KMS-11 (cell line): ENCODE data around the gene NUBP2.

ENCODE experiments used
- H2AFZ ChIP-seq: fragments of 200-600 bp; sonication (generic); 2 replicates; pipeline ENCODE4 v1.6.1; 2016; ENCODE audit warnings: antibody characterized with exemption, mixed run types, low read depth
- H3K27ac ChIP-seq: fragments of 200-600 bp; sonication (generic); 2 replicates; pipeline ENCODE4 v1.6.1; 2016; ENCODE audit warnings: mild to moderate bottlenecking, mixed run types
- H3K27me3 ChIP-seq: fragments of 200-600 bp; sonication (generic); 2 replicates; pipeline ENCODE4 v1.6.1; 2017; ENCODE audit warnings: mild to moderate bottlenecking, low read depth, mixed run types, moderate library complexity; ENCODE audit not compliant: insufficient read depth
- H3K36me3 ChIP-seq: fragments of 200-600 bp; sonication (generic); 2 replicates; pipeline ENCODE4 v1.6.1; 2017; ENCODE audit warnings: mild to moderate bottlenecking, mixed run types; ENCODE audit not compliant: insufficient read depth
- H3K4me1 ChIP-seq: fragments of 200-600 bp; sonication (generic); 2 replicates; pipeline ENCODE4 v1.6.1; 2016; ENCODE audit warnings: mild to moderate bottlenecking, low read depth, mixed run types; ENCODE audit not compliant: poor library complexity, severe bottlenecking
- H3K4me2 ChIP-seq: fragments of 200-600 bp; sonication (generic); 2 replicates; pipeline ENCODE4 v1.7.0; 2016; ENCODE audit warnings: mild to moderate bottlenecking, mixed run types
- H3K4me3 ChIP-seq: fragments of 200-600 bp; sonication (generic); IDR thresholded peaks from 2 replicates; pipeline ENCODE4 v1.6.1; 2017; ENCODE audit warnings: low read depth, low read length, mixed read lengths; ENCODE audit not compliant: insufficient read depth
- H3K79me2 ChIP-seq: fragments of 200-600 bp; sonication (generic); 2 replicates; pipeline ENCODE4 v1.6.1; 2016; ENCODE audit warnings: low read depth, mixed run types; ENCODE audit not compliant: insufficient read depth
- H3K9ac ChIP-seq: fragments of 200-600 bp; sonication (generic); 2 replicates; pipeline ENCODE4 v1.6.1; 2016; ENCODE audit warnings: mild to moderate bottlenecking, mixed run types
- H4K20me1 ChIP-seq: fragments of 200-600 bp; sonication (generic); 2 replicates; pipeline ENCODE4 v1.6.1; 2016; ENCODE audit warnings: mild to moderate bottlenecking, mixed run types; ENCODE audit not compliant: insufficient read depth
- CTCF ChIP-seq: fragments of 200-600 bp; sonication (generic); conservative IDR thresholded peaks from 2 replicates; pipeline ENCODE4 v1.6.1; 2017; ENCODE audit warnings: low read depth, mild to moderate bottlenecking, antibody characterized with exemption, low read length, moderate library complexity, mixed read lengths

Gene NUBP2

DNA sequence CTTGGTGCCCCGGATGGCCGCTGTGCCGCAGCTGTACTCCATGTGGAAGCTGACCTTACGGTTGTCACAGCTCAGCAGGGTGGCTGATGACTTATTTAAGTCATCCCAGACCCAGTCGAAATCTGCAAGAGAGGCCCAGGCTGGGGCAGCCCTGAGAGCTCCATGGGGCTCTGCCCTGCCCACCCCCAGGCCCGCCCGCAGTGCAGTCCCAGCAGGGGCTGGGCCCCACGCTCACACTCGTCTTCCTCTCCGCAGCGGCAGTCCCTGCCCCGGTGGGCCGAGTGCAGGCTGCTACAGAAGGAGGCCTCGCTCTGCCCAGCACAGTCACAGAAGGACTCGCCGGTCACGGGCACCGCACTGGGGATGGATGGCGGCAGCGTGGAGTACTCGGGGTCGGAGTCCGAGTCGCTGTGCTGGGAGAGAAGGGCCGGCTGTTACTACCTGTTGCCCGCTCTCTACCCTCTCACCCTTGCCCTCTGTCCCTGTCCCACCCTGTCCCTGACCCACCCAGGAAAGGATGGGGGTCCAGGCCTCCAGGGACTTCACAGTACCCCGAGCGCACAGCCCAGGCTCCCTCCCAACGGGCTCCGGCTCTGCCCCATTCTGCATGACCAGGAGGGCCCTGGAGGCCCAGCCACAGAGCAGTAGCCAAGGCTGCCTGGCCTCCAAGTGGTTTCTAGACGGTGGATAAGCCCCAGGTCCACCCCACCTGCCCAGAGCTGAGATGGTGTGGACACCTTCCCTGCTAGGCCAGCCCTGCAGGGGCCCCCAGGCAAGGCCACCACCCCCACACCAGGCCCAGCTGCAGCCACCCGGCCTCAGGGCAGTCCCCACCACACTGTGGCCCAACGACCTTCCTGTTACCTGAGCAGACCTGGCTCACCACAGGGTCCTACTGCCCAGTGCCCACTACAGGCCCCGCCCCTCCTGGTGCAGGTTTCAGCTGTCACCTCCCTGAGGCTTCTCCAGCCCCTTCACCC, 4.3 kb upstream of the NUBP2 start:
- Histone ChIP-seq H4K20me1 (no peaks in the 10 kb centered on the region), H3K27ac (no peak overlapping the region), H3K79me2 (peaks cover 33% of the 10 kb centered on the region), H3K27me3 (no peaks in the 10 kb centered on the region), H3K4me2 (no peak overlapping the region), H3K4me1 (peaks cover 21% of the 10 kb centered on the region), H3K9ac (no peak overlapping the region), H3K4me3 (no peak overlapping the region), H3K36me3 (no peaks in the 10 kb centered on the region), H2AFZ (no peak overlapping the region)
- TF ChIP-seq CTCF: no peak

DNA sequence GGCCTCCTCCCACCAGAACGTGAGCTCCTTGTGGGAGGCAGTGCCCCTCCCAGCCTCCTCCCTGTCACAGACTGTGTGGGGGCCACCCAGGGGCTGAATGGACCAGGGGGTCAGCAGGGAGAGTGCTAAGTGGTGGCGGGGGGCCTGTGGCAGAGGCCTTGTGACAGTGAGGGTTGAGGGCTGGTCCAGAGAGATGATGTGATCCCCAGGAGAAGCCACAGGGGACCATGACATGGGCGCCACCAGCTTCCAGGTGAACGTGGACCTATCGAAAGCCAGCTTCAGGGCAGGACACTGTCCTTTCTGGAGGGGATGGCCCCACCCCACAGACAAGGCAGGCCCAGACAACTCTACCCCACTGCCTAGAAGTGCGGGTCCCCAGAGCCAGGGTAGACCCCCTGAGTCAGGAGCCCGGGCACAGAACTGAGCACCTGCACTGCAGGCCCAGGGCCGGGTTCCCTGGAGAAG, 3.5 kb upstream of the NUBP2 start:
- H3K79me2 ChIP-seq: peaks cover 34% of the 10 kb centered on the region
- H2AFZ ChIP-seq: no peak overlapping the region
- H3K9ac ChIP-seq: no peak overlapping the region
- TF ChIP-seq CTCF: no peak
- no peak overlapping the region for H3K27ac ChIP-seq
- H3K27me3 ChIP-seq: no peaks in the 10 kb centered on the region
- no peak overlapping the region for H3K4me2 ChIP-seq
- H3K4me3 ChIP-seq: no peak overlapping the region
- H4K20me1 ChIP-seq: no peaks in the 10 kb centered on the region
- peaks cover 22% of the 10 kb centered on the region for H3K4me1 ChIP-seq
- H3K36me3 ChIP-seq: no peaks in the 10 kb centered on the region

DNA sequence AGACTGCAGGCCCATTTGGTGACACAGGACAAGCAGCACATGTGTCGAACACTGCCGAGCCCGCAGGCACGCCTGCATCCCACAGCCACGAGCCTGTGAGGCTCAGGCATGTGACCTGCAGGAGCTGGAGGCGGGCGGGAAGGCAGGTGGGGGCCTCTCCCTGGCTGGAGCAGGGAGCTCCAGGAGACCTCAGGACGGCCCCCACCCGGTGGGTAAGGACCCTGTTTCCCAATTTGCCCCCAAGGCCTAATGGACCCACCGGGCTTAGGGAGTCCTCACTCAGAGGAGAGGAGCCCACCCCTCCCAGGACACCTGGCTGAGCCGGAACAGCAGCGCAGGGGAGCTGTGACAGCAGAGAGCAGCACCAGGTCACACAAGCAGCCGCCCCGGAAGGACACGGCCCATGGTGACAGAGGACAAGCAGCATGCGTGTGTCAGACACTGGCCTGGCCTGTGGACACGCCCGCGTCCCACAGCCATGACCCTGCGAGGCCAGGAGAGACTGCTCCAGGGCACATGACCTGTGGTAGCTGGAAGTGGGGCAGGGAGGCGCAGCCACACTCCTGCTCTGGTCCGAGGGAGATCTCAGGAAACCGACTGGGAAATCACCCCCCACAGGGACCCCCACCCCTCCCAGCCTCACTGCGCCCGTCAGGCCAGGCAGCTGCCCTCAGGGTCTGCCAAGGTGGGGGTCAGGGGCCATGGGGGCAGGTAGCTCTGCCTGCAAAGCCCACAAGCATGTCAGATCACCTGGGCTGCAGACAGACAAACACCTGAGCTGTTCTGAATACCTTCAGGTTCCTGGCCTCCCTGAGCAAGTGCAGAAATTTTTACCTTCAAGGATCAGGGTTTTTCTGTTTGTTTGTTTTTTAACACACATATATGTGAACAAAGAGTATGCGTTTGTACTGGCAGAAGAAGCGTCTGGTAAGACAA, 2.8 kb upstream of the NUBP2 start:
- peaks cover 16% of the 10 kb centered on the region for H3K4me1 ChIP-seq
- H2AFZ ChIP-seq: no peak overlapping the region
- no peaks in the 10 kb centered on the region for H3K36me3 ChIP-seq
- H3K4me2 ChIP-seq: no peak overlapping the region
- H3K27me3 ChIP-seq: no peaks in the 10 kb centered on the region
- H3K9ac ChIP-seq: no peak overlapping the region
- H3K27ac ChIP-seq: no peak overlapping the region
- peaks cover 34% of the 10 kb centered on the region for H3K79me2 ChIP-seq
- no peaks in the 10 kb centered on the region for H4K20me1 ChIP-seq
- no peak for TF ChIP-seq CTCF
- no peak overlapping the region for H3K4me3 ChIP-seq

DNA sequence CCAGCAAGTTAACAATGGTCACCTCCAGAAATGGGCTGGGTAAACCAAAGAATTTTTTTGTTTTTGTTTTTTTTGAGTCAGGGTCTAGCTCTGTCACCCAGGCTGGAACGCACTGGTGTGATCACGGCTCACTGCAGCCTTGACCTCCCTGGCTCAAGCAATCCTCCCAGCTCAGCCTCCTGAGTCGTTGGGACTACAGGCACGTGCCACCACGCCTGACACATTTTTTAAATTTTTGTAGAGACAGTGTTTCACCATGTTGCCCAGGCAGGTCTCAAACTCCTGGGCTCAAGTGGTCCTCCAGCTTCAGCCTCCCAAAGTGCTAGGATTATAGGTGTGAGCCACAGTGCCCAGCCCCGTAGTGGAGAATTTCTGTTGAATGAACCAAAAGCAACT, 2.1 kb upstream of the NUBP2 start:
- H3K4me1 ChIP-seq: peaks cover 14% of the 10 kb centered on the region
- no peak overlapping the region for H2AFZ ChIP-seq
- no peak overlapping the region for H3K27ac ChIP-seq
- H3K4me3 ChIP-seq: no peak overlapping the region
- H3K9ac ChIP-seq: no peak overlapping the region
- H3K27me3 ChIP-seq: no peaks in the 10 kb centered on the region
- no peaks in the 10 kb centered on the region for H4K20me1 ChIP-seq
- H3K79me2 ChIP-seq: peaks cover 36% of the 10 kb centered on the region
- H3K4me2 ChIP-seq: peak overlapping the region; percentile 66; the same call in 1 of the 2 replicates
- H3K36me3 ChIP-seq: no peaks in the 10 kb centered on the region
- no peak for TF ChIP-seq CTCF
